ENCODE data around the gene SART1.

- TF ChIP-seq, protein P1, sequence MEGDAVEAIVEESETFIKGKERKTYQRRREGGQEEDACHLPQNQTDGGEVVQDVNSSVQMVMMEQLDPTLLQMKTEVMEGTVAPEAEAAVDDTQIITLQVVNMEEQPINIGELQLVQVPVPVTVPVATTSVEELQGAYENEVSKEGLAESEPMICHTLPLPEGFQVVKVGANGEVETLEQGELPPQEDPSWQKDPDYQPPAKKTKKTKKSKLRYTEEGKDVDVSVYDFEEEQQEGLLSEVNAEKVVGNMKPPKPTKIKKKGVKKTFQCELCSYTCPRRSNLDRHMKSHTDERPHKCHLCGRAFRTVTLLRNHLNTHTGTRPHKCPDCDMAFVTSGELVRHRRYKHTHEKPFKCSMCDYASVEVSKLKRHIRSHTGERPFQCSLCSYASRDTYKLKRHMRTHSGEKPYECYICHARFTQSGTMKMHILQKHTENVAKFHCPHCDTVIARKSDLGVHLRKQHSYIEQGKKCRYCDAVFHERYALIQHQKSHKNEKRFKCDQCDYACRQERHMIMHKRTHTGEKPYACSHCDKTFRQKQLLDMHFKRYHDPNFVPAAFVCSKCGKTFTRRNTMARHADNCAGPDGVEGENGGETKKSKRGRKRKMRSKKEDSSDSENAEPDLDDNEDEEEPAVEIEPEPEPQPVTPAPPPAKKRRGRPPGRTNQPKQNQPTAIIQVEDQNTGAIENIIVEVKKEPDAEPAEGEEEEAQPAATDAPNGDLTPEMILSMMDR (conservative IDR thresholded peaks at IDR 0.05) = no peak
- no peak for TF ChIP-seq ZFX (IDR thresholded peaks at IDR 0.05)
Observed at GRCh38 chr11:65983589-65983987, 22.1 kb downstream of the SART1 start.
